Mesodermal cell (in vitro differentiated cells): Measurements from ENCODE around the gene PKP3.
"Not testable (repeated sequence)": the region's sequence is repeated elsewhere in the genome, so short reads cannot be mapped to it uniquely, and the experiment has no call there.

Experiments used
- H3K27ac ChIP-seq: 2 replicates; pipeline ENCODE4 v1.7.0; 2013; ENCODE audit warnings: mild to moderate bottlenecking, low read depth, low read length, moderate library complexity; ENCODE audit not compliant: severe bottlenecking
- H3K36me3 ChIP-seq: 2 replicates; pipeline ENCODE4 v1.7.1; 2013; ENCODE audit warnings: mild to moderate bottlenecking, low read length, moderate library complexity; ENCODE audit not compliant: control insufficient read depth, insufficient read depth
- H3K4me1 ChIP-seq: one replicate; pipeline ENCODE4 v1.7.1; 2013; ENCODE audit warnings: mild to moderate bottlenecking, low read length; ENCODE audit not compliant: insufficient read depth, control insufficient read depth, poor library complexity, severe bottlenecking
- H3K4me3 ChIP-seq: 2 replicates; pipeline ENCODE4 v1.7.0; 2013; ENCODE audit warnings: low read length, control low read depth, mild to moderate bottlenecking; ENCODE audit not compliant: insufficient read depth, poor library complexity, severe bottlenecking; ENCODE audit errors: extremely low read depth
- H3K9me3 ChIP-seq: 2 replicates; pipeline ENCODE4 v1.7.1; 2013; ENCODE audit warnings: mild to moderate bottlenecking, low read length, moderate library complexity; ENCODE audit not compliant: control insufficient read depth
- WGBS, 2 experiments: methylation state at CpG; one replicate each; pipeline ENCODE4 v1.1.5; 2013; ENCODE audit warnings: missing lambda C conversion rate in 2 of 2; ENCODE audit not compliant: insufficient coverage in 2 of 2; 5-methylcytosine and 5-hydroxymethylcytosine counted together

Gene PKP3

DNA sequence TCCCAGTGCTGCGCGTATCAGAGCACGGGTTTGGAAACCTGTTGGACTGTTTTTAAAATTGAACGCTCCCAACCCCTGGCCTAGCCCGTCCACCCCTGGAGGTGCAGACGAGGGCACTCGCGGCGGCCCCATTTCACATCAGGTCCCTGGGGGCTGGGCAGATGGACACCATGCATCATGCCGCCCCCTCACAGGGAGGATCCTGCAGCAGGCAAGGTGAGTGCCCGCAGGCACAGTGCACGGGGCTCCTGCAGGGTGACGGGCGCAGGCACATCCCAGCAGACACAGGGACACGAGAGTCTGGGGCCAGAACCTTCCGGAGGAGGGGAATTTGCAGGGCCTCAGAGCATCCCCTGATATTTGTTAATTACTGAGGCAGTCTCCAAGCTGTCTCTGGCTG lies 40.5 kb downstream of the PKP3 start:
- H3K36me3 ChIP-seq, result no peaks in the 10 kb centered on the region
- H3K4me3 ChIP-seq, result no peak overlapping the region
- 84 to 90% methylated on average over 10 to 16 of the region's 16 CpGs for WGBS, 2 experiments
- H3K9me3 ChIP-seq, result no peaks in the 10 kb centered on the region
- no peaks in the 10 kb centered on the region for H3K4me1 ChIP-seq
- no peak overlapping the region for H3K27ac ChIP-seq

DNA sequence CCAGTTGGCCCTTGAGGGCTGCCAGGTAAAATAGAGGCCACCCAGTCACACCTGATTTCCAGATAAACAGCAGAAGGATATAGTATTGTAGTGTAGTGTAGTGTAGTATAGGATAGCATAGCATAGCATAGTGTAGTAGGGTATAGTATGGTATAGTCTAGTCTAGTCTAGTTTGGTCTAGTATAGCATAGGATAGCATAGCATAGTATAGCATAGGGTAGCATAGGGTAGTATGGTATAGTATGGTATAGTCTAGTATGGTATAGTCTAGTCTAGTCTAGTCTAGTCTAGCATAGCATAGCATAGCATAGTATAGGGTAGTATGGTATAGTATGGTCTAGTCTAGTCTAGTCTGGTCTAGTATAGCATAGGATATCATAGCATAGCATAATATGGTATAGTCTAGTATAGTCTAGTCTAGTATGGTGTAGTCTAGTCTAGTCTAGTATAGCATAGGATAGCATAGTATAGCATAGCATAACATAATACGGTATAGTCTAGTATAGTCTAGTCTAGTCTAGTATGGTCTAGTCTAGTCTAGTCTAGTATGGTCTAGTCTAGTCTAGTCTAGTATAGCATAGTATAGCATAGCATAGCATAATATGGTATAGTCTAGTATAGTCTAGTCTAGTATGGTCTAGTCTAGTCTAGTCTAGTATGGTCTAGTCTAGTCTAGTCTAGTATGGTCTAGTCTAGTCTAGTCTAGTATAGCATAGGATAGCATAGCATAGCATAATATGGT lies 41.2 kb downstream of the PKP3 start:
- not testable (repeated sequence) for H3K4me3 ChIP-seq, H3K9me3 ChIP-seq, H3K36me3 ChIP-seq, H3K4me1 ChIP-seq, H3K27ac ChIP-seq
- WGBS, 2 experiments, result no CpG with 5 or more reads among the region's 1 CpG

DNA sequence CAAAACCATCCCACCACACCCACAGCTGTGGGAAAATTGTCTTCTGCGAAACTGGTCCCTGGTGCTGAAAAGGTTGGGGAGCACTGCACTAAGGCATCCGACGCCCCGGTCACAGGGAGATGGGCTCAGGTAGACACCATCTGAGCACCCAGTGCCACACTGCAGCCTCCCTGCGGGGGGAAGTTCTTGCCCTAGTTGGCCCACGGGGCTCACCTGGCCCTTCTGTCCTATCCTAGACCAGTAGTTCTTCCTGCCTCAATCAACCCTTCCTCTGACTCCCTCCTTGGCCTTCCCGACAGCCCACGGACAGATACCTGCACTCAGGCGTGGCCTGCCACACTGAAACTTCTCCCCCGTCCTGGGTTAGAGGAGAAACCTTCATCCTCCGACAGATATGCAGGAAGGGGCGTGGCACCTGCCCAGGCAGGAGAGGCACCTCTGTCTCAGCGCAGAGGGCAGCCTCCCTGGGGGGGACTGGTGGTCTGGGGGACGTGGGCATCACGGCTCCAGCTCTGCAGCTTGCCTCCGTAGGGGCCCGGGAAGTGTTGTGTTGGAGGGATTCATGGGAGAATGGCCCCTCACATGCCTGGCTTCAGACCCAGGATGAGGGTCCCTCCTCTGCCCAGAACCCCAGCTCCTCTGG lies 43.3 kb downstream of the PKP3 start:
- no peak overlapping the region for H3K27ac ChIP-seq
- H3K36me3 ChIP-seq, result no peaks in the 10 kb centered on the region
- no peaks in the 10 kb centered on the region for H3K4me1 ChIP-seq
- H3K9me3 ChIP-seq, result no peaks in the 10 kb centered on the region
- WGBS, 2 experiments, result 82 to 87% methylated on average over 10 to 17 of the region's 17 CpGs
- no peak overlapping the region for H3K4me3 ChIP-seq

DNA sequence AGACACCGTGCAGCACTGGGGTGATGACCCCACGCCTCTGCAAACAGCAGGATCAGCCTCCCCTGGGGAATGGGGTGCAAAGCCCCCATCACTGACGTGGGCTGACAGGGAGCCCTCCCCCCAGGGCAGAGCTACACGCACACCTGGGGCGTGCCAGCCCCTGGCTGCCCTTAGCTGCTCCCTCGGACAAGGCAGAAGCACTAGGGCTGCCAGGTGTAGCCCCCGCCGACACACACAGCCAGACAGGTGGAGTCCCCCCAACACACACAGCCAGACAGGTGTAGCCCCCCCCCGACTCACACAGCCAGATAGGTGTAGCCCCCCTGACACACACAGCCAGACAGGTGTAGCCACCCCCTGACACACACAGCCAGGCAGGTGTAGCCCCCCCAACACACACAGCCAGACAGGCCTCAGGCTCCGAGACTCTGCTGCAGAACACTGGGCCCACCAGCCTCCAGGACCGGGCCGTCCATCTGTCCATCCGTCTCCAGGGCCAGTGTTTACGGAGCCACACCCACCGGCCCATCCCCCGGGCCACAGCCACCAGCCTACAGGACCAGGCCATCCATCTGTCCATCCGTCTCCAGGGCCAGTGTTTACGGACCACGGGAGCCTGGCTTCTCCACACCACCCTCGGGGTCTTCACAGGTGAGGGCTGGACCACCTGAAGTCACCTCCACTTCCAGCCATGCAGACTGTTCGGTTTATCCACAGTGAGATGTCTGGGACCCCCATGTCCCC lies 44.3 kb downstream of the PKP3 start:
- 89 to 91% methylated on average over 15 to 17 of the region's 21 CpGs for WGBS, 2 experiments
- Histone ChIP-seq H3K36me3 (no peaks in the 10 kb centered on the region), H3K4me3 (no peak overlapping the region), H3K9me3 (no peaks in the 10 kb centered on the region), H3K4me1 (no peaks in the 10 kb centered on the region), H3K27ac (no peak overlapping the region)

DNA sequence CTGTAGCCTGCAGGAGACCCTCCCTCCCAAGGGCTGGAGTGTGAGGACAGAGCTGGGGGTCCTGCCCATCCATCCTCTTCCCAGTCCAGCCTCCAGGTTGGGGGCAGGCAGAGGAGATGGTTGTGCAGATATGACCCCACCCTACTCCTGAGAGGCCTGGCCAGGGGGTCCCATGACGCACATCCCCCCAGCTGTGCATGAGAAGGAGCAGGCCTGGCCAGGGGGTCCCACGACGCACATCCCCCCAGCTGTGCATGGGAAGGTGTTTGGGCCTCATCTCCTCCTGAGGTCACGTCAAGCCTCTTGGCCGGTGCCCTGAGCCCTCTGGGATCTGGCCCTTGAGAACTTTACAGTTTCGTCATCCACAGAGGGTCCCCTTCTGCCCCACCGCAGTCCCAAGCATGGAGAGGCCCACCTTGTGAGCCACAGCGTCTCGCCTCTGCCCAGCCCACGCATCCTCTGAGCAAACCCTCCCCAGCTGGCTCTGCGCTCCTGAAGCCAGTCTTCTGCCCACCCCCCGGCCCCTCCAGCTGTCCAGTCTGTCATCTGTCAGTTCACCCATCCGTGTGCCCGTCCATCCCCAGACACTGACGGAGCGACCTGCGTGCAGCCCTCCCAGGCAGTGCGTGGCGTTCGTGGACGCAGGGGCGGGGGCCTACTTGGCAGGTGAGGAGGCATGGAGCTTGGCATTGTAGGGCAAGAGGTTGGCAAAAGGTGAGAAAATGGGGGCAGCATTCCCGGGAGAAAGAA lies 45.5 kb downstream of the PKP3 start:
- Histone ChIP-seq H3K4me1 (no peaks in the 10 kb centered on the region), H3K9me3 (no peaks in the 10 kb centered on the region), H3K36me3 (no peaks in the 10 kb centered on the region), H3K4me3 (no peak overlapping the region), H3K27ac (no peak overlapping the region)
- 91 to 92% methylated on average over 15 to 23 of the region's 23 CpGs for WGBS, 2 experiments

DNA sequence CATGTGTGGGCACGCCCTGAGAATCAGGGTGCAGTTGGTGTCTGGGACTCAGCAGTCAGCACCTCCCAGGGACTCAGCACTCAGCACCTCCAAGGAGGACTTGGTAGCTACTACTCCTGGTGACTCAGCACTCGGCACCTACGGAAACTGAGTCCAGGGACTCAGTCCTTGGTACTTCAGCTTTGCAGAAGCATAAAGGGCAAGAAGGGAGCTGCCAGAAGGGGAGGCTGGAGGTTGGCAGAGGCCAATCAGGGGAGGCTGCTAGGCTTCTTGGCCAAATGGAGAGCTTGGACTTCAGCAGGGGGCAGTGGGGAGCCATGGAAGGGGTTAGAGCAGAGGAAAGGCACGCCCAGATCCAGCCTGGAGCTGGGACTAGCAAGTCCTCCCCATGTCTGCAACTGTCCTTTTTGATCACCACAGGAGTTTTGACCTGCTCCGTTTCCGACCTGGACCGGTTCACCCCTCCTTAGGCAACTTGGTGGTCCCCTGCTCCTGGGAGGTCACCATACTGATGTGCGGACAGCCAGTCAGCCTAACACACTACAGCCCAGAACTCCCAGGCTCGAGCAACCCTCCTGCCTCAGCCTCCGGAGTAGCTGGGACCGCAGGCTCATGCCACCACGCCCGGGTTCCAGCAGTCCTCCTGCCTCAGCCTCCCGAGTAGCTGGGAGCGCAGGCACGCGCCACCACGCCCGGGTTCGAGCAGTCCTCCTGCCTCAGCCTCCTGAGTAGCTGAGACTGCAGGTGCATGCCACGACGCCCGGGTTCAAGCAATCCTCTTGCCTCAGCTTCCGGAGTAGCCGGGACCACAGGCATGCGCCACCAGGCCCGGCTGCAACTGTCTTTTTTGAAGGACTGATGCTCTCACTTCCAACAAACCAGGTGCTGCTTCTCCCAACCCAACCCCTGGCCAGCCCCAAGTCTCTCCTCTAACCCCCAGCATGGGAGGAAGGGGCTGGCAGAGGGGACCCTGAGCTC lies 46.3 kb downstream of the PKP3 start:
- WGBS, 2 experiments, result 90 to 93% methylated on average over 27 of the region's 27 CpGs
- H3K36me3 ChIP-seq, result no peaks in the 10 kb centered on the region
- H3K4me3 ChIP-seq, result no peak overlapping the region
- no peaks in the 10 kb centered on the region for H3K9me3 ChIP-seq
- H3K27ac ChIP-seq, result no peak overlapping the region
- no peaks in the 10 kb centered on the region for H3K4me1 ChIP-seq

DNA sequence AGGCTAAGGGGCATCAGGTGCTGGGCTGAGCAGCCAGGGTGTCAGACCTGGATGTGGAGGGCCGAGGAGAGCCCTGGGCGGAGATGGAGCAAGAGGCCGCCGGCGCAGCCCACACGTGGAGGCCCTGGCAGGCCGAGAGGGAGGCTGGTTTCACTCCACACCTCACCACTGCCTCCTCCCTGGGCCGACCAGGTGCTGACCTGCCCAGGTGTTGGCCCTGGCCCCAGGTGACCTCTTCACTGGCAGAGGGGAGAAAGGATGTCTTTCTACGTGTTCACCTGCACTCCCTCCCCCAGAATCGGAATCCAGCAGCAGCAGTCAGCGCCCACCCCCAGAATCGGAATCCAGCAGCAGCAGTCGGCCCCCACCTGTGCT lies 47.0 kb downstream of the PKP3 start:
- Histone ChIP-seq H3K9me3 (no peaks in the 10 kb centered on the region), H3K4me3 (no peak overlapping the region), H3K36me3 (no peaks in the 10 kb centered on the region), H3K4me1 (no peaks in the 10 kb centered on the region), H3K27ac (no peak overlapping the region)
- WGBS, 2 experiments, result 88 to 89% methylated on average over 4 to 9 of the region's 13 CpGs

DNA sequence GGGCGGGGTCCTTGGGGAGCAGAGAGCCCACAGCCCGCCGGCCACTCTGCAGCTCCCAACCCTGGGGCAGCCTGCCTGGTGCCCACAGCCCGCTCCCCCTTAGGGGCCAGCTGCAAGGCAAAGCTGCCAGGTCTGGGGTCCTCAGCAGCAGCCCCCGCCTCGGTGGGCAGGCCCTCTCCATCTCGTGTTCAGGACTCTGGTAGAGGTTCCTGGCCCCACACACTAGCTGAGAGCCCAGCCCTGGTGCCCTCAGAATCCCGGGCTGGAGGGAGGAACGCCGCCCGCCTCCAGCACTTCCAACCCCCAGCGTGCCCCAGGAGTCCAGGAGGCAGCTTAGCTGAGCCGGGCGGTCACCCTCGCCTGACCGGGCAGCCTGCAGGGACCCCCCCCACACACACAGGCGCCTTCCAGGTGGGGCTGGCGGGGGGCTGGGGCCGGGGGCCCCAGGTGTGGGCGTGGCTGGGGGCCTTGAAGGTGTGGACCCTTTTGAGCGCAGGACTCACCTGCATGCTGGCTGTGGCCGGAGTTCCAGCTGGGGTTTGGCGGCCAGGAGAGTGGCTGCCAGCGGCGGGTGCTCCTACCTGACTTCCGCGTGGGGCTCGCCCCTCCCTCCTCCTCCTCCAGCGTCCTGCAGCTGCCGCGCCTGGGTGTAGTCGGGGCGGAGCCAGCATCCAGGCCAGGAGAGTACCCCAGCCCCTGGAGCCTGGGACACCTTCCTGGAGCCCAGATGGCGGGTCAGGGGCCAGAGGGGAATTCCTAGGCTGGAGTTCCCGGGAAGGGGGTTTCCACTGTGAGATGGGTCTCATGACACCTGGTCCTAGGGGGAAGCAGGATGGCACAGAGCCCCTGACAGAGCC lies 47.6 kb downstream of the PKP3 start, which contains the start of gene ANO9:
Gene ANO9, minus strand, starts transcription at position 594 of the 857 bp plus-strand sequence. Its CDS starts 85 bp downstream, at position 509.
- no peaks in the 10 kb centered on the region for H3K36me3 ChIP-seq
- no peak within 1 kb of the TSS for H3K4me3 ChIP-seq
- peaks cover 4% of the 10 kb centered on the region for H3K4me1 ChIP-seq
- H3K9me3 ChIP-seq, result no peaks in the 10 kb centered on the region
- 58 to 70% methylated on average over 17 to 26 of the region's 35 CpGs for WGBS, 2 experiments
- H3K27ac ChIP-seq, result no peak within 1 kb of the TSS

DNA sequence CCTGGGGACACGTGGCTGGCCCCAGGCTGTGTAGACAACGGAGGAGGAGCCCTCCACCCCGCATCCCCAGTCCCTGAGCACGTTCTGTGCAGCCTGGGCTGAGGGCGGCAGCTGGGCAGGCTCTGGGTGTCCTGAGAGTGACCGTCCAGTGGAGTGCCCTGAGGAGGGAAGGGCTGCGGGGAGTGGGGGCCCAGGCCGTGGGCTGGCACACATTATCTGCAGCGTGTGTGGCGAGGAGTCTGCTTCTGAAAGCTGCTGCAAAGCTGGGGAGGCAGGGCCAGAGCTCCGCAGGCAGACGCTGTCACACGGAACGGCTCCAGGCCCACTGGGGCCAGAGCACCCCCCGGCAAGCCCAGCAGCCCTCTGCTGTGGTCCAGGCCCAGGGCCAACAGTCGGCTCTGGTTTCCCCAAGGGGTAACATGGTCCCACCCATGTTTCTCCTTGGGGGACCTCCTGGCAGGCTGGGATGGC lies 48.6 kb downstream of the PKP3 start:
- Histone ChIP-seq H3K9me3 (no peaks in the 10 kb centered on the region), H3K36me3 (no peaks in the 10 kb centered on the region), H3K4me1 (peaks cover 7% of the 10 kb centered on the region), H3K4me3 (no peak overlapping the region), H3K27ac (no peak overlapping the region)
- 86 to 88% methylated on average over 15 to 16 of the region's 16 CpGs for WGBS, 2 experiments
